Measurements from ENCODE around the gene ATP10A.

ATP10A gene

DNA sequence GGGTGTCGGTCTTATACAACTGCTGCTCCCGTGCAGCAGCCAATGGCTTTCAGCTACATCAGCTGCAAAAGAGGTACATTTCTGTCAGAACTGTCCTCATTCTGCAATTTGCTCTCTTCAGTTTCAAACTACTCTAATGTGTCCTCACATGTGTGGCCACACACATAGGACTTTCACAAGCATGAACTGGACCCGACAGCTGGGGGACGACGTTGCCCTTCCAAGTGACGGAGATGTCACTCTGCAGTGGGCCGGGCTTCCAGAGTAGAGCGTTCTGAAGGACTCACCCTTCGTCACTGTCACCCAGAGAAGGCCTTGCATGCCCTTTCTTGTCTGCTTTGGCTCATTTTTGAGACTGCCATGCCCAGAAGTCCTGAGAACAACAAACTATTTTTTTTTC, 189.8 kb downstream of the ATP10A start:
- no peak for DNase-seq (ENCODE audit: low read depth)
- H3K4me3 ChIP-seq (replicated peaks; ENCODE audit: low read depth, low read length) = no peak overlapping the region
- TF ChIP-seq, protein P1, sequence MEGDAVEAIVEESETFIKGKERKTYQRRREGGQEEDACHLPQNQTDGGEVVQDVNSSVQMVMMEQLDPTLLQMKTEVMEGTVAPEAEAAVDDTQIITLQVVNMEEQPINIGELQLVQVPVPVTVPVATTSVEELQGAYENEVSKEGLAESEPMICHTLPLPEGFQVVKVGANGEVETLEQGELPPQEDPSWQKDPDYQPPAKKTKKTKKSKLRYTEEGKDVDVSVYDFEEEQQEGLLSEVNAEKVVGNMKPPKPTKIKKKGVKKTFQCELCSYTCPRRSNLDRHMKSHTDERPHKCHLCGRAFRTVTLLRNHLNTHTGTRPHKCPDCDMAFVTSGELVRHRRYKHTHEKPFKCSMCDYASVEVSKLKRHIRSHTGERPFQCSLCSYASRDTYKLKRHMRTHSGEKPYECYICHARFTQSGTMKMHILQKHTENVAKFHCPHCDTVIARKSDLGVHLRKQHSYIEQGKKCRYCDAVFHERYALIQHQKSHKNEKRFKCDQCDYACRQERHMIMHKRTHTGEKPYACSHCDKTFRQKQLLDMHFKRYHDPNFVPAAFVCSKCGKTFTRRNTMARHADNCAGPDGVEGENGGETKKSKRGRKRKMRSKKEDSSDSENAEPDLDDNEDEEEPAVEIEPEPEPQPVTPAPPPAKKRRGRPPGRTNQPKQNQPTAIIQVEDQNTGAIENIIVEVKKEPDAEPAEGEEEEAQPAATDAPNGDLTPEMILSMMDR (IDR thresholded peaks at IDR 0.05; ENCODE audit: low read length, missing control alignments) = no peak

DNA sequence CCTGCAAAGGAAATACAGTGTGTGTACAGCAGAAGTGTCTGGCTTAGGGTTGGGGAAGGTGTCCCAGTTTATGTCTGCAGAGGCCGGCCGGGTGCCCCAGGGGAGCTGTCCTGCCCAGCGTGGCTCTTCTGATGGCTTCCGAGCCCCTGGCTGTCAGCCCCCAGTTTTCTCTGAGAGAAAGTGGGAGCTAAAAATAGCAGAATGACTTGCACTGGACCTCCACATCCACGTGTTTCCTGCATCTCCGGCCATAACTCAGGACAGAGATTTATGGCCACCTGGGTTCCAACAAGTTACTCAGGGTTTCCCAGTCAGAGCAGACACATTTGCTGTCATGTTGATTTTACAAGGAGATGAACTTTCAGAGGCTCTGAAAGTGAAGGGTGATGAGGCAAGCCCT, 192.0 kb downstream of the ATP10A start:
- no peak overlapping the region for H3K4me3 ChIP-seq (replicated peaks; ENCODE audit: low read depth, low read length)
- TF ChIP-seq, protein P1 (IDR thresholded peaks at IDR 0.05; ENCODE audit: low read length, missing control alignments) = no peak
- no peak for DNase-seq (ENCODE audit: low read depth)

DNA sequence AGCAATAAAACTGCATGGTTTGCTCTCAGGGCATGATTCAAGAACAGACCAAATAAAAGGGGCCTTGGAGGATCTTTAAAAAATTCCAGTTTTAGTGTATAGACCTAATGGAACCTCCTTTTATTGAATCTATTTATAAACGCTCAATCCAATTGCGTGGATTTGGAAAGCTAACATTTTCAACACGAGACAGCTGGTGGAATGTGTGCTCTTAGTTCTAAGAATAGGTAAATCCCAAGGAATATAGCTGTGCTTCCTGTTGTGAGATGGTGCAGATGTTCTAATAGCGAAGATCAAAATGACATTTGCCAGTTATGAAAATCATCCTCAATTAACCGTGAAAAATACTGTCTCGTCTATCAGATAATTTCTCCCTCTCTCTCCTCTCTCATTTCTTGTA, 192.5 kb downstream of the ATP10A start:
- TF ChIP-seq, protein P1 (IDR thresholded peaks at IDR 0.05; ENCODE audit: low read length, missing control alignments) = no peak

DNA sequence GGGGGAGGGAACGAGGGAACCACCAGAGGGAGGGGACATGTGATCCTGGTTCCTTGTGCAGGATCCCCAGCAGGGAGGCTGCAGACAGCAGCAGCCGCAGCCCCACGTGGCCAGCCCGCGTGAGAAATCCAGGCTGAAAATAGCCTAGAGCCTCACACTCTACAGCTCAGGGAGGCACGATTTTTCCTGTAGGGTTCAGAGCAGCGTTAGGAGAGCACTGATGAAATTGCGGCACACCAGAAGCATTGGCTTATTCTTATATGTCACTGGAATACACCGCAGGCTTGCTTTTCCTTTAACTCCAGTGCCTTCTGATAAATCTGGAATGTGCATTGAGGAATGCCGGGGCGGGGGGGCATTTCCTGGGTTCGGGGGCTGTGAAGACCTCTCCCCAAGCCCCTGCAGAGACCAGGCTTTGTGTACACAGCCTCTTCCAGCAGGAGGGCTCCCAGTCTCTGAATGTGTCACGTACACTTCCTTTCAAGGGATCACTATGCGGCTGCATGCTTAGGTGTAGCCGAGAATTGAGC, 193.0 kb downstream of the ATP10A start:
- no peak overlapping the region for H3K4me3 ChIP-seq (replicated peaks; ENCODE audit: low read depth, low read length)
- peak; percentile 45 for DNase-seq (ENCODE audit: low read depth)
- TF ChIP-seq, protein P1 (IDR thresholded peaks at IDR 0.05; ENCODE audit: low read length, missing control alignments) = no peak

More for the DNA sequence above, 192.5 kb downstream of the ATP10A start:
- DNase-seq (ENCODE audit: low read depth) = no peak
- no peak overlapping the region for H3K4me3 ChIP-seq (replicated peaks; ENCODE audit: low read depth, low read length)

DNA sequence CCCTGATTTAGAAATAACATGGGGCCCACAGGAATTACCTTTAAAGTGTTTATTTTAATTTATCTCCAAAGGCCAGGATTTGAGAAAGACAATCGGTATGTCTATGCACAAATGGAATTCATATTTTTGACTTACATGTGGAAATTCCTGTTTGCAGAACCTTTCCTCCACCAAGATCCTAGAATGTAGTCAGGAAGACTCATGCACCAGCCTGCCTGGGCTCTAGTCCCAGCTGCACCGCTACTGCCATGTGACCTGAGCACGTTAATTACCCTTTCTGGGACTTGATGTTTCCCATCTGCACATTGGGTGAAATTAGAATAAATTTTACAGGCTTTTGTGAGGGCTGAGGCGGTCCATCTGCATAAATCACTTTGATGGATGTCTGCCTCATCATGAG, 194.2 kb downstream of the ATP10A start:
- DNase-seq (ENCODE audit: low read depth) = no peak
- TF ChIP-seq, protein P1 (IDR thresholded peaks at IDR 0.05; ENCODE audit: low read length, missing control alignments) = no peak
- no peak overlapping the region for H3K4me3 ChIP-seq (replicated peaks; ENCODE audit: low read depth, low read length)

DNA sequence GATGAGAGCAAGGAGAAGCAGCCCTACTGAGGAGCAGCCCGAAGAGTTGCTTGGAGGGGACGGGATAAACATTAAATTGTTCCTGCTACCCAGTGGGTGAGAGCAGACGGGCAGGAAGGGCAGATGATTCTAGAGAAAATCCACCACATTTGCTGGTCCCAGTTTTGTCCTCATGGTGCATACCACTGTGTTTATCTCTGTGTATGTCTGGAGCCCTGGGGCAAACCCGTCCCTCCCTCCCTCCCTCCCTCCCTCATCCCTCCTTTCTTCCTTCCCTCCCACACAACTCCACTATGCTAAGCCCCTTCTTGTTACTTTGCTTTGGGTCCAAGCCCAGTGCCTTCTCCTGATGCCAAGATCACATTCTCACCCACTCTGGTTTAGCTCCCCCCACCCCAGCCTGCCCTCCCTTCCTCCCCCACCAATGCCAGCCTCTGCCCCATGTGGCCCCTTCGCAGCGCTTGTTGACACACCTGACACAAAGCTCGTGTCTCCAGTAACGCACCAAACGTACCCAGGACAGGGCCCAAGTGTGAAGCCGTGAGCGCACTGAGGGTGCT, 194.8 kb downstream of the ATP10A start:
- H3K4me3 ChIP-seq (replicated peaks; ENCODE audit: low read depth, low read length) = no peak overlapping the region
- no peak for DNase-seq (ENCODE audit: low read depth)
- TF ChIP-seq, protein P1 (IDR thresholded peaks at IDR 0.05; ENCODE audit: low read length, missing control alignments) = no peak

DNA sequence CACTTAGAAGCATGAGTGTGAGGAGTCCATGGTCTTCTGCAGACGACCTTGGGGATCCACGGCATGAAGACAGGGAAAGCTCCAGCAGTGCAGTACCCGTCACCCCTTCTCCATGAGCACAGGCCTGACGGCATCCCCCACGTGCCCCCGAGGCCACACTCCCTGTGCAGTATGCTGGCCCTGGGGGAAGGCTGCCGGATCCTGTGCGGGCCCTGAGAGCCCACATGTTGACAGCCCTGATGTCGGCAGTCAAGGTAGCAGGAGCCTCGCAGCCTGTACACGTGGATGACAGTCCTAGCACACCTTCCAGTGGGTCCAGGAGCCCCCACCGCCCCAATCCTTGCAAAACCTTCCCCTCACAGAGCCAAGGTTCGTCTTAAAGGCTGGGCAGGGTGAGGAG, 195.3 kb downstream of the ATP10A start:
- TF ChIP-seq, protein P1 (IDR thresholded peaks at IDR 0.05; ENCODE audit: low read length, missing control alignments) = no peak
- DNase-seq (ENCODE audit: low read depth) = no peak
- no peak overlapping the region for H3K4me3 ChIP-seq (replicated peaks; ENCODE audit: low read depth, low read length)

Measured in fibroblast of pulmonary artery (primary cell).